Lung (tissue), 12 donors: ENCODE measurements around the gene SLC12A3. TPM values are rescaled to one million over a fixed set of nuclear protein-coding genes. Genes with fewer than 3 reads are reported as not detected.

Experiments
- ATAC-seq: fragments of 200-7000 bp; cut with Tn5 transposase; one replicate; pipeline ENCODE4 v1.9.1; 2020; ENCODE audit warnings: moderate number of reproducible peaks; ENCODE audit not compliant: insufficient read depth, low FRiP score
- DNase-seq, 3 donors: peaks; one replicate each; pipeline ENCODE4 v3.0.0-alpha.2; 2013 to 2017
- H3K27ac ChIP-seq, 2 donors: one replicate each; pipeline ENCODE4 v1.5.1; 2013; ENCODE audit warnings: mild to moderate bottlenecking in 2 of 2, moderate library complexity in 2 of 2, control low read depth in 1 of 2, inconsistent platforms in 1 of 2, low read depth in 1 of 2, low read length in 1 of 2
- H3K27me3 ChIP-seq, 3 donors: one replicate each; pipeline ENCODE4 v1.5.1; 2013; ENCODE audit warnings: low read length in 2 of 3; ENCODE audit not compliant: control insufficient read depth in 3 of 3, insufficient read depth in 3 of 3
- H3K36me3 ChIP-seq, 4 donors: one replicate each; pipeline ENCODE4 v1.5.1; 2013; ENCODE audit warnings: low read length in 4 of 4, mild to moderate bottlenecking in 1 of 4, moderate library complexity in 1 of 4; ENCODE audit not compliant: control insufficient read depth in 4 of 4, insufficient read depth in 4 of 4
- H3K4me1 ChIP-seq, 5 donors: one replicate each; pipeline ENCODE4 v1.5.1; 2013; ENCODE audit warnings: low read length in 5 of 5, mild to moderate bottlenecking in 2 of 5, moderate library complexity in 1 of 5; ENCODE audit not compliant: control insufficient read depth in 5 of 5, insufficient read depth in 5 of 5
- H3K4me3 ChIP-seq: one replicate; pipeline ENCODE4 v1.5.1; 2013; ENCODE audit warnings: mild to moderate bottlenecking, control low read depth, moderate library complexity
- H3K9ac ChIP-seq, 2 donors: one replicate each; pipeline ENCODE4 v1.5.1; 2013; ENCODE audit warnings: low read length in 2 of 2, control low read depth in 1 of 2; ENCODE audit not compliant: insufficient read depth in 1 of 2
- H3K9me3 ChIP-seq, 4 donors: one replicate each; pipeline ENCODE4 v1.5.1; 2013; ENCODE audit warnings: low read length in 3 of 4, mild to moderate bottlenecking in 1 of 4, moderate library complexity in 1 of 4; ENCODE audit not compliant: control insufficient read depth in 4 of 4, insufficient read depth in 3 of 4
- WGBS, 2 donors: extraction: QIAGEN DNeasy Blood & Tissue Kit; methylation state at CpG; one replicate each; pipeline ENCODE4 v1.1.7; 2013; 5-methylcytosine and 5-hydroxymethylcytosine counted together
- polyA plus RNA-seq, 2 donors: library from polyadenylated mRNA; stranded (reverse); fragments of 200-250 nt; gene quantifications; one replicate each; pipeline ENCODE4 v1.2.1, GENCODE V29; 2013
- total RNA-seq, 2 donors: library from RNA; depleted of rRNA in 1 of 2; stranded (reverse); fragments of >200 nt in 1 of 2; gene quantifications; one replicate each; pipeline ENCODE4 v1.2.1, GENCODE V29; 2014 to 2021
- TF ChIP-seq, protein P1 (sequence below): IDR thresholded peaks from 2 replicates; pipeline ENCODE4 v1.5.1; 2012; ENCODE audit warnings: mild to moderate bottlenecking; ENCODE audit errors: control extremely low read depth, extremely low read depth
- donor health status: control.
- donor health status: control.
- donor health status: Bipolar disorder and iron deficiency.
- donor health status: healthy.
- donor health status: DM: yes; HTN: yes; CAD: no.

The SLC12A3 gene
- total and polyA plus RNA-seq, 4 donors: 0.04 to 0.07 TPM; not detected in 2

DNA sequence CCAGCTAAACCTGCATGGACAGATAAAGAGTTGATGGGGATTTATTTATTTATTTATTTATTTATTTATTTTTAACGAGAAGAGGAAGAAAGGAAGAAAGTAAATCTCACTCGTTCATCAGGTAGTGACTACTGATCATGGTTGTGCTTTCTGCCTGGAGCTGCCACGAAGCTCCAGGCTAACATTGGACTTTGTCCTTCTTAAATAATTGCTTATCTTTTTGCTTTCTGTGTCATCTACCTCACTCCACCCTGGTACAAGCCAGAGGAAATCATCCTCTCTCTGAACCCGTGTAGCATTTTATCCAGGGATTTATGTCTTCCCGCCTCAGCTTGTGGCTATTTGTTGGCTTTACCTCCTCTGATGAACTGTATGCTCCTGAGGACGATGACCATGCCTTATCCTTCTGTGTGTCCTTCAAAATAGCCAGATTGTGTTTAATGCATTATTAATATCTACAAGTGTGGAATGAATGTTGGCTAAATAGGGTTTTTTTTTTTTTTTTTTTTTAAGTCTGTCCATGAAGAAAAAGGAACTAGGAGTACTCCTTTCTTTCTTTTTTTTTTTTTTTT lies 8.0 kb upstream of the SLC12A3 start:
- no peak for DNase-seq
- H3K27ac ChIP-seq: no peak overlapping the region
- H3K36me3 ChIP-seq: no peaks in the 10 kb centered on the region
- H3K4me3 ChIP-seq: no peak overlapping the region
- no peak for ATAC-seq
- TF ChIP-seq, protein P1, sequence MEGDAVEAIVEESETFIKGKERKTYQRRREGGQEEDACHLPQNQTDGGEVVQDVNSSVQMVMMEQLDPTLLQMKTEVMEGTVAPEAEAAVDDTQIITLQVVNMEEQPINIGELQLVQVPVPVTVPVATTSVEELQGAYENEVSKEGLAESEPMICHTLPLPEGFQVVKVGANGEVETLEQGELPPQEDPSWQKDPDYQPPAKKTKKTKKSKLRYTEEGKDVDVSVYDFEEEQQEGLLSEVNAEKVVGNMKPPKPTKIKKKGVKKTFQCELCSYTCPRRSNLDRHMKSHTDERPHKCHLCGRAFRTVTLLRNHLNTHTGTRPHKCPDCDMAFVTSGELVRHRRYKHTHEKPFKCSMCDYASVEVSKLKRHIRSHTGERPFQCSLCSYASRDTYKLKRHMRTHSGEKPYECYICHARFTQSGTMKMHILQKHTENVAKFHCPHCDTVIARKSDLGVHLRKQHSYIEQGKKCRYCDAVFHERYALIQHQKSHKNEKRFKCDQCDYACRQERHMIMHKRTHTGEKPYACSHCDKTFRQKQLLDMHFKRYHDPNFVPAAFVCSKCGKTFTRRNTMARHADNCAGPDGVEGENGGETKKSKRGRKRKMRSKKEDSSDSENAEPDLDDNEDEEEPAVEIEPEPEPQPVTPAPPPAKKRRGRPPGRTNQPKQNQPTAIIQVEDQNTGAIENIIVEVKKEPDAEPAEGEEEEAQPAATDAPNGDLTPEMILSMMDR: no peak
- no peak overlapping the region for H3K9ac ChIP-seq
- H3K9me3 ChIP-seq: no peaks in the 10 kb centered on the region
- H3K4me1 ChIP-seq: peaks cover 0 to 20% (median 13%) of the 10 kb centered on the region in 5 donors
- H3K27me3 ChIP-seq: no peaks in the 10 kb centered on the region
- WGBS, 2 donors: 68 to 73% methylated on average over 6 of the region's 6 CpGs

DNA sequence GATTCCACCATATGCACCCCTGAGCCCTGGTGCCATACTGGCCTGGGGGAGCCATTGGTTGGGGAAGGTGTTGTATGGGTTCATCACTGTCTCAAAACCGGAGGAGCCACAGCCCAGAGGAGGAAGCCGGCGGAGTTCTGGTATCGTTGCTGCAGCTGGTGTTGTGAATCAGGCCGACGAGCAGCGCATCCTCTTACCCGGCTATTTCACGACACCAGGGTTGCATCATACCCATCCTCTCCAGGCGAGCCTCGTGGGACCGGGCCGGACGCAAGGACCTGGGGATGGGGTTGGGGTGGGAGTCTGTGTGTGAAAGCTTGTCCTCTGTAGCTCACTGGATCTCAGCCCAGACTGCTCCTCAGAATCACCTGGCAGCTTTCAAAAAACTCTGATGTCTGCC lies 6.6 kb upstream of the SLC12A3 start:
- H3K27me3 ChIP-seq: no peaks in the 10 kb centered on the region
- no peak overlapping the region for H3K4me3 ChIP-seq
- H3K9ac ChIP-seq: no peak overlapping the region
- DNase-seq (no peak), ATAC-seq (no peak)
- no peak overlapping the region for H3K27ac ChIP-seq
- TF ChIP-seq, protein P1: no peak
- H3K36me3 ChIP-seq: no peaks in the 10 kb centered on the region
- 46 to 75% methylated on average over 14 of the region's 14 CpGs for WGBS, 2 donors
- peaks cover 0 to 2% (median 0%) of the 10 kb centered on the region in 4 donors for H3K9me3 ChIP-seq
- H3K4me1 ChIP-seq: peaks cover 0 to 24% (median 15%) of the 10 kb centered on the region in 5 donors

DNA sequence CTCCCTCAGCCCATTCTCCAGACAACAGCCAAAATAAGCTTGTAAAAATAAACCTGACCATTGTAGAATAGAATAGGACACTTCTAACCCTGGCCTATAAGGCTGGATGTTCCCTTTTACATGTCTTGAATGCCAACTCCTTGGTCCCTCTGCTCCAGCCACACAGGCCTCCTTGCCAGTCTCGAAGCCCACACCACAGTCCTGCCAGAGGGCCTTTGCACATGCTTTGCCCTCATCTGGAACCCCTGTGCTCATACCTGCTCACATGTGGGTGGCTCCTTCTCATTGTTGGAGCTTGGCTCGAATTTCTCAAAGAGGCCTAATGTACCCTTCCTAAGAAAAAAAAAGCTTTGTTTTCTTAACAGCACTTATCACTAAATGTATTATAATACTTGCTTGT lies 5.4 kb upstream of the SLC12A3 start:
- H3K4me3 ChIP-seq: no peak overlapping the region
- H3K9ac ChIP-seq: no peak overlapping the region
- no peak overlapping the region for H3K27ac ChIP-seq
- ATAC-seq: no peak
- TF ChIP-seq, protein P1: no peak
- H3K27me3 ChIP-seq: no peaks in the 10 kb centered on the region
- H3K4me1 ChIP-seq: peaks cover 0 to 24% (median 15%) of the 10 kb centered on the region in 5 donors
- no peak for DNase-seq
- H3K9me3 ChIP-seq: peaks cover 0 to 2% (median 0%) of the 10 kb centered on the region in 4 donors
- WGBS, 2 donors: 81 to 89% methylated on average over 2 of the region's 2 CpGs
- H3K36me3 ChIP-seq: no peaks in the 10 kb centered on the region
